ENCODE results near the gene POU2AF2.

POU2AF2 gene

GRCh38 chr11:111329306-111330204 lies 84.0 kb downstream of the POU2AF2 start:
- Histone ChIP-seq H3K27me3 (ENCODE audit: control insufficient read depth, low read length) (peaks cover 1% of the 10 kb centered on the region; the same call in 1 of the 2 replicates), H3K9me3 (ENCODE audit: control insufficient read depth, insufficient read depth, low read length) (no peaks in the 10 kb centered on the region), H3K36me3 (ENCODE audit: control insufficient read depth, low read length) (no peaks in the 10 kb centered on the region), H3K4me2 (ENCODE audit: low read length) (no peak overlapping the region), H3K79me2 (ENCODE audit: control insufficient read depth, low read length) (no peaks in the 10 kb centered on the region), H3F3A (ENCODE audit: control insufficient read depth, insufficient read depth) (no peaks in the 10 kb centered on the region), H3K27ac (ENCODE audit: low read depth, low read length) (no peak overlapping the region), H3K4me3 (ENCODE audit: low read length) (no peak overlapping the region), H4K20me1 (ENCODE audit: control insufficient read depth, insufficient read depth, low read depth, low read length) (no peaks in the 10 kb centered on the region), H3K9me2 (replicated peaks; ENCODE audit: control insufficient read depth, low read length) (no peaks in the 10 kb centered on the region), H3K4me1 (ENCODE audit: control insufficient read depth, low read length) (0 out of 2 replicates have a peak, but pooled peaks cover 5% of the 10 kb centered on the region)
- TF ChIP-seq, protein P1, sequence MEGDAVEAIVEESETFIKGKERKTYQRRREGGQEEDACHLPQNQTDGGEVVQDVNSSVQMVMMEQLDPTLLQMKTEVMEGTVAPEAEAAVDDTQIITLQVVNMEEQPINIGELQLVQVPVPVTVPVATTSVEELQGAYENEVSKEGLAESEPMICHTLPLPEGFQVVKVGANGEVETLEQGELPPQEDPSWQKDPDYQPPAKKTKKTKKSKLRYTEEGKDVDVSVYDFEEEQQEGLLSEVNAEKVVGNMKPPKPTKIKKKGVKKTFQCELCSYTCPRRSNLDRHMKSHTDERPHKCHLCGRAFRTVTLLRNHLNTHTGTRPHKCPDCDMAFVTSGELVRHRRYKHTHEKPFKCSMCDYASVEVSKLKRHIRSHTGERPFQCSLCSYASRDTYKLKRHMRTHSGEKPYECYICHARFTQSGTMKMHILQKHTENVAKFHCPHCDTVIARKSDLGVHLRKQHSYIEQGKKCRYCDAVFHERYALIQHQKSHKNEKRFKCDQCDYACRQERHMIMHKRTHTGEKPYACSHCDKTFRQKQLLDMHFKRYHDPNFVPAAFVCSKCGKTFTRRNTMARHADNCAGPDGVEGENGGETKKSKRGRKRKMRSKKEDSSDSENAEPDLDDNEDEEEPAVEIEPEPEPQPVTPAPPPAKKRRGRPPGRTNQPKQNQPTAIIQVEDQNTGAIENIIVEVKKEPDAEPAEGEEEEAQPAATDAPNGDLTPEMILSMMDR (IDR thresholded peaks at IDR 0.05; ENCODE audit: low read depth, low read length, poor library complexity, severe bottlenecking): no peak
- TF ChIP-seq EZH2phosphoT487 (IDR thresholded peaks at IDR 0.05; ENCODE audit: borderline replicate concordance, low read length): no peak

- H3K36me3 ChIP-seq (ENCODE audit: control insufficient read depth, low read length): no peaks in the 10 kb centered on the region
- H3K9me3 ChIP-seq (ENCODE audit: control insufficient read depth, insufficient read depth, low read length): no peaks in the 10 kb centered on the region
- H3K4me2 ChIP-seq (ENCODE audit: low read length): no peak overlapping the region
- TF ChIP-seq, protein P1 (IDR thresholded peaks at IDR 0.05; ENCODE audit: low read depth, low read length, poor library complexity, severe bottlenecking): no peak
- no peak for TF ChIP-seq EZH2phosphoT487 (IDR thresholded peaks at IDR 0.05; ENCODE audit: borderline replicate concordance, low read length)
- H3K9me2 ChIP-seq (replicated peaks; ENCODE audit: control insufficient read depth, low read length): no peaks in the 10 kb centered on the region
- H3K27me3 ChIP-seq (ENCODE audit: control insufficient read depth, low read length): no peaks in the 10 kb centered on the region
- H3K4me1 ChIP-seq (ENCODE audit: control insufficient read depth, low read length): 0 out of 2 replicates have a peak, but pooled peaks cover 5% of the 10 kb centered on the region
- no peaks in the 10 kb centered on the region for H4K20me1 ChIP-seq (ENCODE audit: control insufficient read depth, insufficient read depth, low read depth, low read length)
- no peak overlapping the region for H3K27ac ChIP-seq (ENCODE audit: low read depth, low read length)
- no peaks in the 10 kb centered on the region for H3K79me2 ChIP-seq (ENCODE audit: control insufficient read depth, low read length)
- H3K4me3 ChIP-seq (ENCODE audit: low read length): no peak overlapping the region
- no peaks in the 10 kb centered on the region for H3F3A ChIP-seq (ENCODE audit: control insufficient read depth, insufficient read depth)
Observed at GRCh38 chr11:111330234-111330893, 84.8 kb downstream of the POU2AF2 start.

- H3K36me3 ChIP-seq (ENCODE audit: control insufficient read depth, low read length): no peaks in the 10 kb centered on the region
- H3F3A ChIP-seq (ENCODE audit: control insufficient read depth, insufficient read depth): no peaks in the 10 kb centered on the region
- no peak overlapping the region for H3K4me3 ChIP-seq (ENCODE audit: low read length)
- H4K20me1 ChIP-seq (ENCODE audit: control insufficient read depth, insufficient read depth, low read depth, low read length): no peaks in the 10 kb centered on the region
- no peaks in the 10 kb centered on the region for H3K9me2 ChIP-seq (replicated peaks; ENCODE audit: control insufficient read depth, low read length)
- TF ChIP-seq, protein P1 (IDR thresholded peaks at IDR 0.05; ENCODE audit: low read depth, low read length, poor library complexity, severe bottlenecking): no peak
- TF ChIP-seq EZH2phosphoT487 (IDR thresholded peaks at IDR 0.05; ENCODE audit: borderline replicate concordance, low read length): no peak
- H3K27me3 ChIP-seq (ENCODE audit: control insufficient read depth, low read length): 0 out of 2 replicates have a peak, but pooled peaks cover 2% of the 10 kb centered on the region
- H3K4me2 ChIP-seq (ENCODE audit: low read length): no peak overlapping the region
- no peaks in the 10 kb centered on the region for H3K9me3 ChIP-seq (ENCODE audit: control insufficient read depth, insufficient read depth, low read length)
- H3K27ac ChIP-seq (ENCODE audit: low read depth, low read length): no peak overlapping the region
- H3K79me2 ChIP-seq (ENCODE audit: control insufficient read depth, low read length): no peaks in the 10 kb centered on the region
- H3K4me1 ChIP-seq (ENCODE audit: control insufficient read depth, low read length): 0 out of 2 replicates have a peak, but pooled peaks cover 5% of the 10 kb centered on the region
Observed at GRCh38 chr11:111331711-111332479, 86.4 kb downstream of the POU2AF2 start.
